Neural cell (in vitro differentiated cells): ENCODE measurements around the gene KCNAB2.

Experiments
- EZH2 ChIP-seq: fragments of 200-600, 300-800 bp; shearing (Covaris generic), sonication (generic); IDR thresholded peaks from 2 replicates; pipeline ENCODE4 v1.6.1; 2014; ENCODE audit warnings: antibody characterized with exemption, low read length, borderline replicate concordance, mild to moderate bottlenecking; ENCODE audit not compliant: insufficient read depth, poor library complexity, severe bottlenecking
- SMC3 ChIP-seq: fragments of 450-650 bp; conservative IDR thresholded peaks from 2 replicates; pipeline ENCODE4 v1.6.1; 2014; ENCODE audit warnings: antibody characterized with exemption, mild to moderate bottlenecking, moderate library complexity; ENCODE audit not compliant: poor library complexity
- TF ChIP-seq, protein P1 (sequence below): fragments of 450-650 bp; IDR thresholded peaks from 2 replicates; pipeline ENCODE4 v1.5.1; 2014; ENCODE audit warnings: antibody characterized with exemption, mild to moderate bottlenecking, moderate library complexity; ENCODE audit not compliant: poor library complexity, severe bottlenecking

DNA sequence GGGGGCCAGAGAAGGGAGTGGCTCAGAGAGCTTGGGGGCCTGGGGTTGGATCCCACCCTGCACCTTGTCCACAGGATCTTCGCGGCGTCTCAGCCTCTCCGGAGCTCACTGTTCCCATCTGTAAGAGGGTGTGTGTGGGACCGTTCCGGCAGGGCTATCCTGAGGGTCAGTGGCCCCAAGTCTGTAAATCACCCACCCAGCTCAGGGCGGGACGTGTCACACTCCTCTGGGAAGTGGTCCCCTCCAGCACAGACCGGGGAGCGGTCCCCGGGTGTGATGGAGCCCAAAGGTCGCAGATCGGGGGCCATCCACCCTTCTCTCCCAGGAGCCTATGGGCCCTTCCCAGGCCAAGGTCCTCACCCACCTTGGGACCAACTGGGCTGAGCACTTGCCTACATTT is 40.0 kb downstream of the KCNAB2 start:
- TF ChIP-seq, protein P1, sequence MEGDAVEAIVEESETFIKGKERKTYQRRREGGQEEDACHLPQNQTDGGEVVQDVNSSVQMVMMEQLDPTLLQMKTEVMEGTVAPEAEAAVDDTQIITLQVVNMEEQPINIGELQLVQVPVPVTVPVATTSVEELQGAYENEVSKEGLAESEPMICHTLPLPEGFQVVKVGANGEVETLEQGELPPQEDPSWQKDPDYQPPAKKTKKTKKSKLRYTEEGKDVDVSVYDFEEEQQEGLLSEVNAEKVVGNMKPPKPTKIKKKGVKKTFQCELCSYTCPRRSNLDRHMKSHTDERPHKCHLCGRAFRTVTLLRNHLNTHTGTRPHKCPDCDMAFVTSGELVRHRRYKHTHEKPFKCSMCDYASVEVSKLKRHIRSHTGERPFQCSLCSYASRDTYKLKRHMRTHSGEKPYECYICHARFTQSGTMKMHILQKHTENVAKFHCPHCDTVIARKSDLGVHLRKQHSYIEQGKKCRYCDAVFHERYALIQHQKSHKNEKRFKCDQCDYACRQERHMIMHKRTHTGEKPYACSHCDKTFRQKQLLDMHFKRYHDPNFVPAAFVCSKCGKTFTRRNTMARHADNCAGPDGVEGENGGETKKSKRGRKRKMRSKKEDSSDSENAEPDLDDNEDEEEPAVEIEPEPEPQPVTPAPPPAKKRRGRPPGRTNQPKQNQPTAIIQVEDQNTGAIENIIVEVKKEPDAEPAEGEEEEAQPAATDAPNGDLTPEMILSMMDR: no peak
- TF ChIP-seq EZH2: no peak
- no peak for TF ChIP-seq SMC3
